Keratinocyte (primary cell): ENCODE measurements around the gene ZNF644.

Experiments
- EZH2 ChIP-seq: IDR thresholded peaks from one replicate; pipeline ENCODE4 v1.6.1; 2012; ENCODE audit warnings: inconsistent platforms, mild to moderate bottlenecking, low read length, moderate library complexity
- TF ChIP-seq, protein P1 (sequence below), 3 experiments: IDR thresholded peaks in 1 of 3; conservative IDR thresholded peaks in 1 of 3; optimal IDR thresholded peaks in 1 of 3; 2 replicates in 2 of 3; 3 replicates in 1 of 3; pipeline versions ENCODE3 to v1.5.1; 2011; ENCODE audit warnings: low read length in 3 of 3, mild to moderate bottlenecking in 3 of 3, moderate library complexity in 2 of 3, control low read depth in 1 of 3, inconsistent platforms in 1 of 3; ENCODE audit not compliant: insufficient read depth in 2 of 3; ENCODE audit errors: extremely low read depth in 1 of 3

DNA sequence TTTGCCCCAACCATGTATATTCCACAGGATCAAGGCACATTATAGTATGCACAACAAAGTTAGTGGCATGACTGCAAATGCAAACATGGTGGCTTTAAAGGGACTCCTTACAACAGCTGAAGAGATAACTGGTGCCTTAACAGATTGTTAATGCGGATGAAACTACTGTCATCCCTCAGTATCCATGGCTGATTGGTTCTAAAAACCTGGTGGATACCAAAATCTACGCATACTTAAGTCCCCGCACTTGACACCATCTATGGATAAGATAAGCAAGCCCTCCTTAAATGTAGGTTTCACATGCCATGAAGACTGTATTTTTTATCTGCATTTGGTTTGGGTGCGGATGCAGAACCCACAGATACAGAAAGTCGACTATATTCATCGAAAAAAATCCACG is 73.5 kb downstream of the ZNF644 start:
- TF ChIP-seq, protein P1, sequence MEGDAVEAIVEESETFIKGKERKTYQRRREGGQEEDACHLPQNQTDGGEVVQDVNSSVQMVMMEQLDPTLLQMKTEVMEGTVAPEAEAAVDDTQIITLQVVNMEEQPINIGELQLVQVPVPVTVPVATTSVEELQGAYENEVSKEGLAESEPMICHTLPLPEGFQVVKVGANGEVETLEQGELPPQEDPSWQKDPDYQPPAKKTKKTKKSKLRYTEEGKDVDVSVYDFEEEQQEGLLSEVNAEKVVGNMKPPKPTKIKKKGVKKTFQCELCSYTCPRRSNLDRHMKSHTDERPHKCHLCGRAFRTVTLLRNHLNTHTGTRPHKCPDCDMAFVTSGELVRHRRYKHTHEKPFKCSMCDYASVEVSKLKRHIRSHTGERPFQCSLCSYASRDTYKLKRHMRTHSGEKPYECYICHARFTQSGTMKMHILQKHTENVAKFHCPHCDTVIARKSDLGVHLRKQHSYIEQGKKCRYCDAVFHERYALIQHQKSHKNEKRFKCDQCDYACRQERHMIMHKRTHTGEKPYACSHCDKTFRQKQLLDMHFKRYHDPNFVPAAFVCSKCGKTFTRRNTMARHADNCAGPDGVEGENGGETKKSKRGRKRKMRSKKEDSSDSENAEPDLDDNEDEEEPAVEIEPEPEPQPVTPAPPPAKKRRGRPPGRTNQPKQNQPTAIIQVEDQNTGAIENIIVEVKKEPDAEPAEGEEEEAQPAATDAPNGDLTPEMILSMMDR (optimal IDR thresholded peaks at IDR 0.05 in 1 of 3, IDR thresholded peaks at IDR 0.05 in 1 of 3, conservative IDR thresholded peaks at IDR 0.05 in 1 of 3; ENCODE audit: extremely low read depth in 1 of 3, insufficient read depth in 2 of 3, low read length in 3 of 3): no peak
- no peak for TF ChIP-seq EZH2
